Measurements from ENCODE around the gene IER5. TPM values are rescaled to one million over a fixed set of nuclear protein-coding genes. Genes with fewer than 3 reads are reported as not detected.

The IER5 gene
- total and polyA plus RNA-seq, 9 of the 15 experiments (the other 6 are each of a cell fraction or from before 2014, with no cell fraction given) = 2.4 to 32.1 (median 12.0) TPM

- TF ChIP-seq ZBTB2 (IDR thresholded peaks at IDR 0.05) = no peak
- TF ChIP-seq ZNF717 (CRISPR knock-in tag; IDR thresholded peaks at IDR 0.05) = no peak
- TF ChIP-seq CXXC5 (CRISPR knock-in tag; IDR thresholded peaks at IDR 0.05) = no peak; the same call in 1 of the 2 replicates
- TF ChIP-seq AFF1 (IDR thresholded peaks at IDR 0.05; ENCODE audit: low read depth in 1 of 2, partially characterized antibody in 2 of 2) = no peak
- no peak for TF ChIP-seq PTRF (tag; IDR thresholded peaks at IDR 0.05)
- no peak for TF ChIP-seq ATF1 (CRISPR knock-in tag; IDR thresholded peaks at IDR 0.05)
- TF ChIP-seq ATF1 (tag; IDR thresholded peaks at IDR 0.05) = no peak
- no peak for TF ChIP-seq ZFP91 (CRISPR knock-in tag; IDR thresholded peaks at IDR 0.05)
- TF ChIP-seq CCAR2 (IDR thresholded peaks at IDR 0.05; ENCODE audit: low read depth, low read length) = no peak
- TF ChIP-seq ZNF518B (CRISPR knock-in tag; IDR thresholded peaks at IDR 0.05) = no peak
- no peak for TF ChIP-seq ZC3H8 (IDR thresholded peaks at IDR 0.05)
- no peak for TF ChIP-seq KDM2B (CRISPR knock-in tag; IDR thresholded peaks at IDR 0.05)
- no peak for TF ChIP-seq ZHX1 (conservative IDR thresholded peaks at IDR 0.05; ENCODE audit: low read length)
- TF ChIP-seq WHSC1 (IDR thresholded peaks at IDR 0.05; ENCODE audit: low read length) = no peak
Observed at GRCh38 chr1:181112071-181112929, 23.8 kb downstream of the IER5 start (continued).
